ENCODE results near the gene ENO1.
A peak's percentile ranks its signal among the peaks of the same experiment; 100 is the strongest.

Gene ENO1

GRCh38 chr1:8816264-8816663 is 62.2 kb downstream of the ENO1 start:
- ChIA-PET POLR2A (interaction anchor here (1.6 kb wide), 1 partner anchor 33 kb away, joined by 3 read pairs; no protein-coding TSS in a partner anchor), CTCF (interaction anchor here (1.4 kb wide), 1 partner anchor 42 kb away, joined by 4 read pairs; no protein-coding TSS in a partner anchor)
- peak overlapping the region; percentile 81 for H3K4me3 ChIP-seq (ENCODE audit: low read depth, low read length)
- DNase-seq (ENCODE audit: low read depth, low spot score), result no peak
- no peak for TF ChIP-seq CTCF (IDR thresholded peaks at IDR 0.05; ENCODE audit: insufficient read depth, low read length, missing control alignments)

DNA sequence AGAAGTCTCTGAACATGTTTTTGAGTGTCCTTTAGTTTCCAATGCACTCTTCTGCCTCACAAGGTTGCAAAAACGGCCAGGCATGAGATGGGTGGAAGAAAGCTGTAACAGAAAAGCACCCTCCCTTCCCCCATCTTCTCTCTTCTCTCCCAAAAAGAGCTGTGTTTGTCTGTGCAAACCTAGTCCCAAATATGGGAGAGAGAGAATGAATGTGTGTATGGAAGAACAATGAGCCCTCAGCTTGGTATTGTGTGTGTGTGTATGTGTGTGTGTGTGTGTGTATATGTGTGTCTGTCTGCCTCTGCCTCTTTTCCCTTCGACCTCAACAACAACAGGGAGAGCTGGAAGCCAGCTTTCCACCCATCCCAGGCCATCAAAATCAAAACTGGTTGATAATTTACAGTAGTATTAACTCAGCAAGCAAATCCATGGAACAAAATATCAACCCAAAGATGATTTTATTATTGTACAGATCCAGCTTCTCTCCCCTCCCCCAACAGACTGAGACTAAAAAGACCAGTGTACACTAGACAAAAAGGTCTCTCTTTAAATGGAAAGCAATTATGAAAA is 62.8 kb downstream of the ENO1 start:
- peak overlapping the region; percentile 81 for H3K4me3 ChIP-seq (ENCODE audit: low read depth, low read length)
- ChIA-PET CTCF (interaction anchor here (1.4 kb wide), 2 partner anchors 33 to 43 kb away, joined by 4 to 11 read pairs; no protein-coding TSS in a partner anchor), POLR2A (interaction anchor here (0.6 kb wide), 1 partner anchor 100 kb away, joined by 3 read pairs; no protein-coding TSS in a partner anchor)
- no peak for TF ChIP-seq CTCF (IDR thresholded peaks at IDR 0.05; ENCODE audit: insufficient read depth, low read length, missing control alignments)
- no peak for DNase-seq (ENCODE audit: low read depth, low spot score)

- POLR2A ChIA-PET, result no interaction called here
- CTCF ChIA-PET, result interaction anchor here (1.4 kb wide), 2 partner anchors 34 to 43 kb away, joined by 4 to 11 read pairs; no protein-coding TSS in a partner anchor
- no peak for TF ChIP-seq CTCF (IDR thresholded peaks at IDR 0.05; ENCODE audit: insufficient read depth, low read length, missing control alignments)
- no peak for DNase-seq (ENCODE audit: low read depth, low spot score)
- no peak overlapping the region for H3K4me3 ChIP-seq (ENCODE audit: low read depth, low read length)
These were observed 63.6 kb downstream of the ENO1 start for GRCh38 chr1:8814865-8815264.

- ChIA-PET CTCF (interaction anchor here (1.2 kb wide), 1 partner anchor 10 kb away, joined by 3 read pairs; no protein-coding TSS in a partner anchor), POLR2A (no interaction called here)
- DNase-seq (ENCODE audit: low read depth, low spot score), result no peak
- TF ChIP-seq CTCF (IDR thresholded peaks at IDR 0.05; ENCODE audit: insufficient read depth, low read length, missing control alignments), result no peak
- H3K4me3 ChIP-seq (ENCODE audit: low read depth, low read length), result no peak overlapping the region
These were observed 64.5 kb downstream of the ENO1 start for GRCh38 chr1:8813991-8814390.

- no peak for DNase-seq (ENCODE audit: low read depth, low spot score)
- TF ChIP-seq CTCF (IDR thresholded peaks at IDR 0.05; ENCODE audit: insufficient read depth, low read length, missing control alignments), result no peak
- POLR2A ChIA-PET, result no interaction called here
- no peak overlapping the region for H3K4me3 ChIP-seq (ENCODE audit: low read depth, low read length)
- CTCF ChIA-PET, result interaction anchor here (0.7 to 2.9 kb wide), 6 partner anchors 9 to 427 kb away, joined by 3 to 14 read pairs (median 4); no protein-coding TSS in a partner anchor
These were observed 65.3 kb downstream of the ENO1 start for GRCh38 chr1:8813016-8813763.

DNA sequence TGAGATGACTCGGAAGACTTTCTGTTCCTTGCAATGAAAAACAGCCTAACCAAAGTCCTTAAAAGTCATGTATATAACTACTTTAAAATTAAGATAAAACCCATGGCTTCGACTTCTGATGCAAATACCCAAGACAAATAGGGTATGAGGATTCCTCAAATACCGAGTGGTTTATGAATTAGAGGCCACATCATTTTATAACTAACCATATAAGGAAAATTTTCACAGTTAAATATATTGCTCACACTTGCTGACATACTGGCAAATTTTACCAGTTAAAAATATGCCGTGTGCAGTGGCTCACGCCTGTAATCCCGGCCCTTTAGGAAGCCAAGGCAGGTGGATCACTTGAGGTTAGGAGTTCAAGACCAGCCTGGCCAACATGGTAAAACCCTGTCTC is 66.4 kb downstream of the ENO1 start:
- H3K4me3 ChIP-seq (ENCODE audit: low read depth, low read length), result no peak overlapping the region
- ChIA-PET POLR2A (no interaction called here), CTCF (interaction anchor here (1.5 to 2.9 kb wide), 3 partner anchors 37 to 250 kb away, joined by 5 to 14 read pairs (median 8); no protein-coding TSS in a partner anchor)
- no peak for DNase-seq (ENCODE audit: low read depth, low spot score)
- no peak for TF ChIP-seq CTCF (IDR thresholded peaks at IDR 0.05; ENCODE audit: insufficient read depth, low read length, missing control alignments)
